ENCODE measurements around the gene ADGRL1.
"Not testable (repeated sequence)": the region's sequence is repeated elsewhere in the genome, so short reads cannot be mapped to it uniquely, and the experiment has no call there.

The ADGRL1 gene

GRCh38 chr19:14205452-14206287, at the start of gene ADGRL1:
Gene ADGRL1, minus strand, starts transcription at chr19:14206169. Its CDS starts 22,567 bp downstream, at chr19:14183602.
- peak; percentile 40 for DNase-seq

- not testable (repeated sequence) for DNase-seq
Observed at GRCh38 chr19:14255316-14255715, 49.3 kb upstream of the ADGRL1 start.

GRCh38 chr19:14253822-14254599, 48.0 kb upstream of the ADGRL1 start:
- not testable (repeated sequence) for DNase-seq

GRCh38 chr19:14252136-14252535, 46.2 kb upstream of the ADGRL1 start:
- not testable (repeated sequence) for DNase-seq

GRCh38 chr19:14250870-14251269, 44.9 kb upstream of the ADGRL1 start:
- no peak for DNase-seq

GRCh38 chr19:14250315-14250714, 44.3 kb upstream of the ADGRL1 start:
- not testable (repeated sequence) for DNase-seq

GRCh38 chr19:14249891-14250290, 43.9 kb upstream of the ADGRL1 start:
- DNase-seq = not testable (repeated sequence)

GRCh38 chr19:14249012-14249754, 43.2 kb upstream of the ADGRL1 start:
- peak; percentile 33 for DNase-seq

- DNase-seq = peak; percentile 55
Observed at GRCh38 chr19:14248578-14249011, 42.6 kb upstream of the ADGRL1 start.

GRCh38 chr19:14247548-14248471, 41.8 kb upstream of the ADGRL1 start:
- peak; percentile 14 for DNase-seq

GRCh38 chr19:14247205-14247547, 41.2 kb upstream of the ADGRL1 start:
- DNase-seq = not testable (repeated sequence)

- not testable (repeated sequence) for DNase-seq
Observed at GRCh38 chr19:14244393-14244792, 38.4 kb upstream of the ADGRL1 start.

- DNase-seq = not testable (repeated sequence)
Observed at GRCh38 chr19:14243718-14244117, 37.7 kb upstream of the ADGRL1 start.

GRCh38 chr19:14237014-14237941, 31.3 kb upstream of the ADGRL1 start:
- DNase-seq = no peak

GRCh38 chr19:14232945-14233344, 27.0 kb upstream of the ADGRL1 start:
- not testable (repeated sequence) for DNase-seq

- DNase-seq = not testable (repeated sequence)
Observed at GRCh38 chr19:14228446-14229071, 22.6 kb upstream of the ADGRL1 start.

- DNase-seq = not testable (repeated sequence)
Observed at GRCh38 chr19:14226498-14226897, 20.5 kb upstream of the ADGRL1 start.

- DNase-seq = no peak
Observed at GRCh38 chr19:14222886-14223285, 16.9 kb upstream of the ADGRL1 start.

- peak; percentile 71 for DNase-seq
Observed at GRCh38 chr19:14221345-14221744, 15.4 kb upstream of the ADGRL1 start.

GRCh38 chr19:14218620-14219330, 12.8 kb upstream of the ADGRL1 start:
- no peak for DNase-seq

All from activated naive CD4-positive, alpha-beta T cell treated with anti-CD3 and anti-CD28 coated beads, Interleukin-2, amount 50 U/mL, for 16 hours (primary cell).